NCI-H526 (cell line): ENCODE results near the gene DCANP1.
"Not testable (repeated sequence)": the region's sequence is repeated elsewhere in the genome, so short reads cannot be mapped to it uniquely, and the experiment has no call there.

Experiments
- DNase-seq, 2 experiments: peaks; one replicate each; lab custom pipeline; 2025; lab: John Stamatoyannopoulos, UW

DCANP1 gene

GRCh38 chr5:135447298-135447929 is at the start of gene DCANP1:
Gene DCANP1, minus strand, starts transcription at chr5:135447348. Its CDS starts 240 bp downstream, at chr5:135447108.
- DNase-seq = no peak

GRCh38 chr5:135495531-135495930 is 48.4 kb upstream of the DCANP1 start:
- not testable (repeated sequence) for DNase-seq

GRCh38 chr5:135494196-135494595 is 47.0 kb upstream of the DCANP1 start:
- no peak for DNase-seq

GRCh38 chr5:135493406-135494180 is 46.4 kb upstream of the DCANP1 start:
- no peak for DNase-seq

GRCh38 chr5:135492319-135492626 is 45.1 kb upstream of the DCANP1 start:
- DNase-seq = no peak

GRCh38 chr5:135491552-135492318 is 44.6 kb upstream of the DCANP1 start:
- peak; percentile 42 to 81 for DNase-seq

- no peak for DNase-seq
Measured at GRCh38 chr5:135491038-135491551, 43.9 kb upstream of the DCANP1 start.

GRCh38 chr5:135490245-135491037 is 43.3 kb upstream of the DCANP1 start:
- peak in 1 of 2 experiments; percentile 36 for DNase-seq

- peak; percentile 71 to 89 for DNase-seq
Measured at GRCh38 chr5:135489466-135490244, 42.5 kb upstream of the DCANP1 start.

- peak; percentile 60 to 78 for DNase-seq
Measured at GRCh38 chr5:135488727-135489465, 41.7 kb upstream of the DCANP1 start.

GRCh38 chr5:135487839-135488514 is 40.8 kb upstream of the DCANP1 start:
- no peak for DNase-seq

- DNase-seq = no peak
Measured at GRCh38 chr5:135487037-135487395, 39.9 kb upstream of the DCANP1 start.

GRCh38 chr5:135486131-135487036 is 39.2 kb upstream of the DCANP1 start:
- no peak for DNase-seq

- no peak for DNase-seq
Measured at GRCh38 chr5:135484674-135485086, 37.5 kb upstream of the DCANP1 start.

GRCh38 chr5:135483254-135483653 is 36.1 kb upstream of the DCANP1 start:
- DNase-seq = no peak

GRCh38 chr5:135482381-135482933 is 35.3 kb upstream of the DCANP1 start:
- no peak for DNase-seq

GRCh38 chr5:135481909-135482311 is 34.8 kb upstream of the DCANP1 start:
- DNase-seq = no peak

- DNase-seq = no peak
Measured at GRCh38 chr5:135481387-135481786, 34.2 kb upstream of the DCANP1 start.
